ENCODE results near the gene HLA-DPB1. TPM values are rescaled to one million over a fixed set of nuclear protein-coding genes. Genes with fewer than 3 reads are reported as not detected.

The HLA-DPB1 gene
- total RNA-seq, 2 experiments from 2014 or later = 29.0 to 31.7 TPM

DNA sequence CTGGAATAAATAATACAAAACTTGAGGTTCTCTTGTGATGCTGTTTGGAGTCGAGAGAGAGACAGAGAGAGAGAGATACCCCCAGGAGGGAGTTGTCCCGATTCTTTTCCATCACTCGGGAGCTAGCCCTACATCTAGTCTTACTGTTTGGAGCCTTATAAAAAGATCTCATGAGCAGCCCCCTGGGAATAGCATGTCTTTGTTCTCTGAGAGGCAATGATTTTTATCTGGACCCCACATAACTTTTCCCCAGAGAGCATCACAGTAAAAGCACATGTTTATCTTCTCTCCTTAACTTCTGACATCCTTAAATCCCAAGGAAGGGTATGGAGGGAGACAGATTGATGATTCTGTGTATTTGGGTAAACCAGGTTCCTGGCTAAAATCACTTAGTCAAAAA, 45.5 kb upstream of the HLA-DPB1 start:
- Histone ChIP-seq H3K27ac (ENCODE audit: low read depth in 1 of 2, low read length in 2 of 2) (peak overlapping the region in 1 of 2 donors; percentile 66), H3K36me3 (ENCODE audit: insufficient read depth, low read length) (no peaks in the 10 kb centered on the region), H3K27me3 (ENCODE audit: control insufficient read depth in 1 of 2, insufficient read depth in 2 of 2, low read length in 2 of 2) (no peaks in the 10 kb centered on the region), H3K4me3 (ENCODE audit: low read length) (no peak overlapping the region), H3K9me3 (ENCODE audit: control insufficient read depth in 1 of 2, insufficient read depth in 1 of 2, low read length in 2 of 2) (peaks cover 0 to 10% of the 10 kb centered on the region in 2 experiments), H3K4me1 (ENCODE audit: insufficient read depth, low read length) (peaks cover 8% of the 10 kb centered on the region)
- no peak for ATAC-seq (ENCODE audit: poor library complexity)
- H3K36me3 Mint-ChIP-seq (ENCODE audit: low read depth) = no peaks in the 10 kb centered on the region
- no peak for DNase-seq
- H3K9me3 Mint-ChIP-seq = no peaks in the 10 kb centered on the region
- intact Hi-C loops (cut with DNase I, micrococcal nuclease) = no loop called here
- H3K27ac Mint-ChIP-seq = no peak overlapping the region
- POLR2A ChIA-PET = no interaction called here
- H3K27me3 Mint-ChIP-seq = peaks cover 5% of the 10 kb centered on the region
- no peaks in the 10 kb centered on the region for H3K4me1 Mint-ChIP-seq (ENCODE audit: low read depth)
- CTCF ChIA-PET = no interaction called here
- TF ChIP-seq, protein P1, sequence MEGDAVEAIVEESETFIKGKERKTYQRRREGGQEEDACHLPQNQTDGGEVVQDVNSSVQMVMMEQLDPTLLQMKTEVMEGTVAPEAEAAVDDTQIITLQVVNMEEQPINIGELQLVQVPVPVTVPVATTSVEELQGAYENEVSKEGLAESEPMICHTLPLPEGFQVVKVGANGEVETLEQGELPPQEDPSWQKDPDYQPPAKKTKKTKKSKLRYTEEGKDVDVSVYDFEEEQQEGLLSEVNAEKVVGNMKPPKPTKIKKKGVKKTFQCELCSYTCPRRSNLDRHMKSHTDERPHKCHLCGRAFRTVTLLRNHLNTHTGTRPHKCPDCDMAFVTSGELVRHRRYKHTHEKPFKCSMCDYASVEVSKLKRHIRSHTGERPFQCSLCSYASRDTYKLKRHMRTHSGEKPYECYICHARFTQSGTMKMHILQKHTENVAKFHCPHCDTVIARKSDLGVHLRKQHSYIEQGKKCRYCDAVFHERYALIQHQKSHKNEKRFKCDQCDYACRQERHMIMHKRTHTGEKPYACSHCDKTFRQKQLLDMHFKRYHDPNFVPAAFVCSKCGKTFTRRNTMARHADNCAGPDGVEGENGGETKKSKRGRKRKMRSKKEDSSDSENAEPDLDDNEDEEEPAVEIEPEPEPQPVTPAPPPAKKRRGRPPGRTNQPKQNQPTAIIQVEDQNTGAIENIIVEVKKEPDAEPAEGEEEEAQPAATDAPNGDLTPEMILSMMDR (IDR thresholded peaks at IDR 0.05) = no peak
- H3K4me3 Mint-ChIP-seq = no peak overlapping the region

GRCh38 chr6:33034554-33034953, 41.2 kb upstream of the HLA-DPB1 start:
- DNase-seq = no peak
- Histone ChIP-seq H3K9me3 (ENCODE audit: control insufficient read depth in 1 of 2, insufficient read depth in 1 of 2, low read length in 2 of 2) (peaks cover 0 to 14% of the 10 kb centered on the region in 2 experiments), H3K36me3 (ENCODE audit: insufficient read depth, low read length) (no peaks in the 10 kb centered on the region), H3K4me3 (ENCODE audit: low read length) (no peak overlapping the region), H3K4me1 (ENCODE audit: insufficient read depth, low read length) (peaks cover 4% of the 10 kb centered on the region), H3K27ac (ENCODE audit: low read depth in 1 of 2, low read length in 2 of 2) (no peak overlapping the region), H3K27me3 (ENCODE audit: control insufficient read depth in 1 of 2, insufficient read depth in 2 of 2, low read length in 2 of 2) (peaks cover 0 to 3% of the 10 kb centered on the region in 2 experiments)
- CTCF ChIA-PET = no interaction called here
- Mint-ChIP-seq H3K4me1 (ENCODE audit: low read depth) (no peaks in the 10 kb centered on the region), H3K36me3 (ENCODE audit: low read depth) (no peaks in the 10 kb centered on the region), H3K27ac (no peak overlapping the region), H3K4me3 (no peak overlapping the region), H3K27me3 (peaks cover 13% of the 10 kb centered on the region), H3K9me3 (peaks cover 5% of the 10 kb centered on the region)
- TF ChIP-seq, protein P1 (IDR thresholded peaks at IDR 0.05) = no peak
- intact Hi-C loops (cut with DNase I, micrococcal nuclease) = no loop called here
- POLR2A ChIA-PET = no interaction called here
- no peak for ATAC-seq (ENCODE audit: poor library complexity)

- TF ChIP-seq, protein P1 (IDR thresholded peaks at IDR 0.05) = no peak
- no peak overlapping the region for H3K27ac Mint-ChIP-seq
- Histone ChIP-seq H3K9me3 (ENCODE audit: control insufficient read depth in 1 of 2, insufficient read depth in 1 of 2, low read length in 2 of 2) (peaks cover 0 to 14% of the 10 kb centered on the region in 2 experiments), H3K27me3 (ENCODE audit: control insufficient read depth in 1 of 2, insufficient read depth in 2 of 2, low read length in 2 of 2) (peaks cover 0 to 3% of the 10 kb centered on the region in 2 experiments), H3K27ac (ENCODE audit: low read depth in 1 of 2, low read length in 2 of 2) (no peak overlapping the region), H3K36me3 (ENCODE audit: insufficient read depth, low read length) (no peaks in the 10 kb centered on the region), H3K4me3 (ENCODE audit: low read length) (no peak overlapping the region), H3K4me1 (ENCODE audit: insufficient read depth, low read length) (no peaks in the 10 kb centered on the region)
- H3K9me3 Mint-ChIP-seq = peaks cover 5% of the 10 kb centered on the region
- DNase-seq (no peak), ATAC-seq (ENCODE audit: poor library complexity) (no peak)
- ChIA-PET CTCF (interaction anchor here (1.3 kb wide), 1 partner anchor 10 kb away, joined by 3 read pairs; no protein-coding TSS in a partner anchor), POLR2A (no interaction called here)
- H3K36me3 Mint-ChIP-seq (ENCODE audit: low read depth) = no peaks in the 10 kb centered on the region
- intact Hi-C loops (cut with DNase I, micrococcal nuclease) = no loop called here
- no peaks in the 10 kb centered on the region for H3K4me1 Mint-ChIP-seq (ENCODE audit: low read depth)
- no peak overlapping the region for H3K4me3 Mint-ChIP-seq
- peaks cover 13% of the 10 kb centered on the region for H3K27me3 Mint-ChIP-seq
These were observed 39.3 kb upstream of the HLA-DPB1 start for GRCh38 chr6:33036535-33036934.

Measured in CD4-positive, alpha-beta T cell (primary cell).